ENCODE measurements around the gene CRADD. TPM values are rescaled to one million over a fixed set of nuclear protein-coding genes. Genes with fewer than 3 reads are reported as not detected.
A peak's percentile ranks its signal among the peaks of the same experiment; 100 is the strongest.

CRADD gene
- total RNA-seq, 2 donors from 2014 or later = 33.8 to 33.9 TPM

- intact Hi-C loops (cut with DNase I) = no loop called here
- ATAC-seq (no peak), DNase-seq (no peak)
Observed at GRCh38 chr12:93668919-93669418, 8.2 kb upstream of the CRADD start.

DNA sequence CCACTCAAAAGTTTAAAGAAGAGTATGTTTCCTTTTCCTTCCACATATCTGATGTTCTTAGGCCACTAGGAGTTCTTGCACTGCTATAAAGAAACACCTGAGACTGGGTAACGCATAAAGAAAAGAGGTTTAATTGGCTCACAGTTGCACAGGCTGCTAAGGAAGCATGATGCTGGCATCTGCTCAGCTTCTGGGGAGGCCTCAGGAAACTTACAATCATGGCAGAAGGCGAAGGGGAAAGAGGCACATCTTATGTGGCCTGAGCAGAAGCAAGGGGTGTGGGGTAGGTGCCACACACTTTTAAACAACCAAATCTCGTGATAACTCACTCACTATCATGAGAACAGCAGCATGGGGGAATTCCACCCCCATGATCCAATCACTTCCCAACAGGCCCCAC, 7.7 kb upstream of the CRADD start:
- intact Hi-C loops (cut with DNase I) = no loop called here
- DNase-seq = no peak
- ATAC-seq = no peak

GRCh38 chr12:93670104-93670503, 7.1 kb upstream of the CRADD start:
- DNase-seq (no peak), ATAC-seq (no peak)
- intact Hi-C loops (cut with DNase I) = loop anchor here in 1 of 2 donors (10.0 kb wide), 1 partner anchor 75 kb away; no protein-coding TSS in a partner anchor

DNA sequence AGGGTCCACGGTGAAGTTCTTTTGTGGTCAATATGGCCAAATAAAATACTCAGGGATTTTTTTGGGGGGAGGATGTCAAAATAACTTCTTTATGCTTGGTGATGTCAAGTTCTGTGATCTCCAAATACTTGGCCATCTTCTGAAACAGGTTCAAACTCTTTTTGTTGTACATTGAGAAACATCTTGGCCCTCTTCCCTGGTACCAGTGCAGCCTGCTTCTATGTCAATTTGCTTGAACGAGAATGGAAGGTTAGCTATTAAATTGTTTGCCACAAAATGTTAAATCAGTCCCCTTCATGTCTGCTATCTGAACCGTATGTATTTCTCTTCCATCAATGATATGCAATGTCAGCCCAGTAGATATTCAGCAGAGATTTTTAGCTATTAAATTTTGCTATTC, 6.1 kb upstream of the CRADD start:
- ATAC-seq = no peak
- no peak for DNase-seq
- intact Hi-C loops (cut with DNase I) = loop anchor here in 1 of 2 donors (10.0 kb wide), 1 partner anchor 74 kb away; no protein-coding TSS in a partner anchor

- no peak for DNase-seq
- no peak for ATAC-seq
- intact Hi-C loops (cut with DNase I) = loop anchor here in 1 of 2 donors (10.0 kb wide), 1 partner anchor 72 kb away; no protein-coding TSS in a partner anchor
Observed at GRCh38 chr12:93673084-93673483, 4.1 kb upstream of the CRADD start.

GRCh38 chr12:93674386-93674785, 2.8 kb upstream of the CRADD start:
- intact Hi-C loops (cut with DNase I) = loop anchor here in 1 of 2 donors (10.0 kb wide), 1 partner anchor 70 kb away; no protein-coding TSS in a partner anchor
- ATAC-seq = no peak

GRCh38 chr12:93676408-93677194, 574 bp upstream of the CRADD start:
- intact Hi-C loops (cut with DNase I) = loop anchor here (2.0 to 10.0 kb wide), 4 partner anchors 66 to 106 kb away; partner anchors contain the start of gene SOCS2 (in 1 of the 2)
- DNase-seq (no peak), ATAC-seq (peak; percentile 1 to 42)

More at GRCh38 chr12:93674386-93674785, 2.8 kb upstream of the CRADD start:
- no peak for DNase-seq

DNA sequence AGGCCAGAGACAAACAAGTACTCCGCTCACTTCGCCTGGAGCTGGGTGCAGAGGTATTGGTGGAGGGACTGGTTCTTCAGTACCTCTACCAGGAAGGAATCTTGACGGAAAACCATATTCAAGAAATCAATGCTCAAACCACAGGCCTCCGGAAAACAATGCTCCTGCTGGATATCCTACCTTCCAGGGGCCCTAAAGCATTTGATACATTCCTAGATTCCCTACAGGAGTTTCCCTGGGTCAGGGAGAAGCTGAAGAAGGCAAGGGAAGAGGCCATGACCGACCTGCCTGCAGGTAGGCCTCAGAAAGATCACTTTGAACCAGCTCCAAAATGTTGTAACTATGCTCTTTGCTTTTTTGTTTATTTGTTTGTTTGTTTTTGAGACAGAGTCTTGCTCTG, 1.6 kb downstream of the CRADD start:
- DNase-seq (no peak), ATAC-seq (no peak)
- intact Hi-C loops (cut with DNase I) = loop anchor here (5.0 to 10.0 kb wide), 3 partner anchors 64 to 106 kb away; partner anchors contain the start of gene SOCS2 (in 1 of the 2)

- intact Hi-C loops (cut with DNase I) = loop anchor here (5.0 to 10.0 kb wide), 3 partner anchors 63 to 107 kb away; partner anchors contain the start of gene SOCS2 (in 1 of the 2)
- DNase-seq = peak; percentile 50
- peak; percentile 20 to 27 for ATAC-seq
Observed at GRCh38 chr12:93679308-93679925, 2.2 kb downstream of the CRADD start.

DNA sequence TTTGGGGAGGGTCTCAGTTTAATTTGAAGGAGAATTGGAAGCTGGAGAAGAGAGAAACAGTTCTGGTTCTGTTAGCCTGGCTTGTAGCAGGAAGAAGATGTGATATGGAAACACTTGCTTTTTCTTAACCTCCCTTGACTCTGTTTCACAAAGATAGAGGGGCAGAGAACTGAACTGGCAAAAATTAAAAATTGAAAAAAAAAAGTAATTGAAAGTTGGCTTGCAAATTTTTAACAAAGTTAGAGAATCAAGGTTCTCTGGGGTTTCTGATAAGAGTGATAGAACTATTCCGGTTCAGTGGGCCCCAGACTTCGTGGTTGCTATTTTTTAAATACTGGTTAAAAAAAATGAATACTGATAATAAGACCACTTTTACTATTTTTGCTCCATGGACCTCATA, 2.8 kb downstream of the CRADD start:
- DNase-seq (no peak), ATAC-seq (no peak)
- intact Hi-C loops (cut with DNase I) = no loop called here

- intact Hi-C loops (cut with DNase I) = no loop called here
- ATAC-seq (peak; percentile 89 to 90), DNase-seq (peak; percentile 41)
Observed at GRCh38 chr12:93682846-93683261, 5.7 kb downstream of the CRADD start.

DNA sequence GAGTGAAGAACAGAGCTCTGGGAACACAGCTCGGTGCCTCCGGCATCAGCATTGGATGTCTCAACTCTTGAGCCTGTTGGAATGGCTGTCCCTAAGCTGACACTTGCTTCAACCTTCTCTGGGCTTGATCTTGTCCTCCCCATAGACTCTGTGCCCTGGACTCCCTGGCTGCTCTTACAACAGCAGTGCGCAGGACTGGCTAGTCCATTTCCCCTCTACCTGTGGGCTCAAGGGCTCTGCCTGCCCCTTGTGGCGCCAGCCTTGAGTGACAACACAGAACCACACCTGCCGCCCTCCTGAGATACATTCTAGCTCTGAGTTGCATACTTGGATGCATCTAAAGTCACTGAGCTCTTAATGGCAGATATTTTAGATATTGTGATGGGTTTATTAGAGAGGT, 6.2 kb downstream of the CRADD start:
- ATAC-seq (peak; percentile 4 to 26), DNase-seq (no peak)
- intact Hi-C loops (cut with DNase I) = no loop called here

DNA sequence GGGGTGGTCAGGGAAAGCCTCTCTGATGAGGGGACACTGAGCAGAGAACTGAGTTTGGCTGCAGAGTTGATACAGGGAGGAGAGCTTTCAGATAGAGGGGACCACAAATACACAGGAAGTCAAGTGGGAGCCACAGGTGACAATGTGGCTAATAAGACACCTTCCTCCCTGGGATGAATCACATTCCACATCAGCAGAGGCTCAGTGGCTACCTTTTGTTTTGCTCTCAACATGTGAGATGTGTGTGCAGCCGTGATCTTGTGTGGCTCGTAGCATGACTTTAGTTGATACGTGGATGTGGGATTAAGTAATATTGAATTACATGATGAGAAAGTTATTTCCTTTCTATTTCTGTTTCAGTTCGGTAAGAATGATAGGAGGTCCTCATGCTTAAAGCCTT, 7.5 kb downstream of the CRADD start:
- intact Hi-C loops (cut with DNase I) = no loop called here
- ATAC-seq (no peak), DNase-seq (no peak)

GRCh38 chr12:93686572-93687356, 9.6 kb downstream of the CRADD start:
- intact Hi-C loops (cut with DNase I) = no loop called here
- DNase-seq = no peak
- ATAC-seq = no peak

DNA sequence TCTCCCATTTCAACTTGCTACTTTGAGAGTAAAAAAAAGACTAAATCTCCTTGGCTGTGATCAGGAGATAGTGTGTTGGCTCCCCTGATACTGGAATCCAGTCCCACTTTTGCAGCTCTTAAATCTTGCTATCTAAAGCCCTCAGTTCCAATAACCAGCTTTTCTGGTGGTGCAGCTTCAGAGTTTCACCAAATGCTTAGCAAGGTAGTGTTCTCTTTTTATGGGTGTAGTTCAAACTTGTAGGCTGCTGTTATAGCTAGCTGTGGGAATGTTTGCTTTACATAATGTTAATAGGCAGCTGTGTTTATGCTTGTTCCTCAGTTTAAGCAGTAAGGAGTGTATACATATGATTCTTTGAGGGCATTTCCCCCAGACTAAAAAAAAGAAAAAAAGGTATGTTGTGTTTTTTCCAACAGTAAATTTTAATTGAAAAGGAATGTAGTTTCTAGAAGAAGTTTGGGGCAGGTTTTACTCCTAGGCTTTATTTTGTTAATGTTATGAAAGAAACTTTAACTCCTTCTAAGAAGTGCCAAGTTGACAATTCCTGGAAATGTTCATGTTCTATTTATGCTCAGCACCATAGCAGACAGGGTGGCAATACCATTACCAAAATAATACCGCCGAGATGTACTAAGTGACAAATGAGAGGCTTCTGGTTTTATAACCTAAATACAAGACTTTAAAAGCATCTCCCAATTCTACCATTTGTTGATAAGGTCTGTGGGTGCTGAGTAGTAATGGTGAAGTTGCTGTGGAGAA, 12.1 kb downstream of the CRADD start:
- DNase-seq (no peak), ATAC-seq (no peak)
- intact Hi-C loops (cut with DNase I) = no loop called here

DNA sequence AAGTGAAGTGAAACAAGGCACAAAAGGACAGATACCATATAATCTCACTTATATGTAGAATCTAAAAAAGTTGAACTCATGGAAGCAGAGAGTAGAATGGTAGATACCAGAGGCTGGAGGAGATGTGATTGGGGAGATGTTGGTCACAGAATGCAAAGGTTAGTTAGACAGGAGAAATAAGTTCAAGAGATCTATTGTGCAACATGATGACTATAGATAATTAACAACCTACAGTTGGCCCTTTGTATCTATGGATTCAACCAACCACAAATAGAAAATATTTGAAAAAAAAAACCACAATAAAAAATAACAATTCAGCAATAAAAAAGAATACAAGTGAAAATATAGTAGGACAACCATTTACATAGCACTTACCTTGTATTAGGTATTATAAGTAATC, 19.3 kb downstream of the CRADD start:
- DNase-seq = no peak
- intact Hi-C loops (cut with DNase I) = no loop called here
- ATAC-seq = no peak

GRCh38 chr12:93698307-93699092, 21.3 kb downstream of the CRADD start:
- intact Hi-C loops (cut with DNase I) = no loop called here
- ATAC-seq (no peak), DNase-seq (no peak)
